ENCODE data around the gene SETSIP. TPM values are rescaled to one million over a fixed set of nuclear protein-coding genes. Genes with fewer than 3 reads are reported as not detected.

SETSIP gene
- total RNA-seq, 1 experiment from 2014 or later: 0.91 TPM

DNA sequence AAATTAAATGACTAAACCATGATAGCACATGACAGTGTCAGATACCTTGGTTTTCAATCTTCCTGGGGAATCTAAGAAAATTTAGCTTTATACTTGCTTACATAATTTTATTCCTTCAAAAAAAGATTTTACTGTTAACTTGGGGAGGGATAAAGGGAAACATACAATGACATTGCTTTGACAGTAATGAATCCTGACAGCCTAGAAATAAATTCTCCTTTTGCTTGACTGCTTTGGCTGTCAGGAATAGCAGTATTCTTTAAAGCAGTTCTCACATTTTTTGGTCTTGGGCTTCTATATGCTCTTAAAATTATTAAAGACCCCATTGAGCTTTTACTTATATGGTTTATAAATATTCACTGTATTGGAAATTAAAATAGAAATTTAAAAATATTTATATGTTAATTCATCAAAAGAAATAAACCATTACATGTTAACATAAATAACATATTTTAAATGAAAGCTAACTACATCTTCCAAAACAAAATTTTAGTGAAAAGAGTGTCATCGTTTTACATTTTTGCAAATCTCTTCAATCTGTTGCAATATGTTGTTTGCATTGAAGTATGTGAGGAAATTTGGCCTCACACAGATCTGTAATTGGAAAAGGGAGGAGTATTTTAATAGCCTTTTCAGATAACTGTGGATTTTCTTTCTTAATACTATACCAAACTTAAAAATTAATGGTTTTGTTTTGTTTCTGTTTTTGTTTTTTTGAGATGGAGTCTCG, 29.3 kb downstream of the SETSIP start:
- Histone ChIP-seq H3K27me3 (ENCODE audit: low read length) (no peaks in the 10 kb centered on the region), H3K9ac (ENCODE audit: low read length) (no peak overlapping the region), H4K20me1 (ENCODE audit: low read length) (no peaks in the 10 kb centered on the region), H2AFZ (ENCODE audit: low read length) (no peak overlapping the region), H3K27ac (ENCODE audit: low read length) (no peak overlapping the region), H3K36me3 (ENCODE audit: low read depth, low read length) (no peaks in the 10 kb centered on the region), H3K9me2 (replicated peaks; ENCODE audit: low read length) (no peaks in the 10 kb centered on the region), H3K4me2 (ENCODE audit: low read length) (no peak overlapping the region), H3F3A (ENCODE audit: low read length, unreplicated experiment) (no peaks in the 10 kb centered on the region), H3K9me3 (ENCODE audit: low read length) (no peaks in the 10 kb centered on the region), H3K79me2 (ENCODE audit: low read length) (no peaks in the 10 kb centered on the region), H3K4me1 (ENCODE audit: insufficient read depth, low read length) (no peaks in the 10 kb centered on the region), H3K4me3 (ENCODE audit: low read length) (no peak overlapping the region)
- intact Hi-C loops (cut with micrococcal nuclease): no loop called here
- BruUV-seq (replicated peaks): no TSS peak
- CTCF ChIA-PET: no interaction called here
- DNase-seq (no peak), ATAC-seq (no peak)
- POLR2A ChIA-PET (ENCODE audit: unreplicated experiment): no interaction called here
- TF ChIP-seq EZH2 (IDR thresholded peaks at IDR 0.05; ENCODE audit: low read length, unreplicated experiment) (no peak), EZH2phosphoT487 (IDR thresholded peaks at IDR 0.05; ENCODE audit: borderline replicate concordance, low read length) (no peak)
- TF ChIP-seq, protein P1, sequence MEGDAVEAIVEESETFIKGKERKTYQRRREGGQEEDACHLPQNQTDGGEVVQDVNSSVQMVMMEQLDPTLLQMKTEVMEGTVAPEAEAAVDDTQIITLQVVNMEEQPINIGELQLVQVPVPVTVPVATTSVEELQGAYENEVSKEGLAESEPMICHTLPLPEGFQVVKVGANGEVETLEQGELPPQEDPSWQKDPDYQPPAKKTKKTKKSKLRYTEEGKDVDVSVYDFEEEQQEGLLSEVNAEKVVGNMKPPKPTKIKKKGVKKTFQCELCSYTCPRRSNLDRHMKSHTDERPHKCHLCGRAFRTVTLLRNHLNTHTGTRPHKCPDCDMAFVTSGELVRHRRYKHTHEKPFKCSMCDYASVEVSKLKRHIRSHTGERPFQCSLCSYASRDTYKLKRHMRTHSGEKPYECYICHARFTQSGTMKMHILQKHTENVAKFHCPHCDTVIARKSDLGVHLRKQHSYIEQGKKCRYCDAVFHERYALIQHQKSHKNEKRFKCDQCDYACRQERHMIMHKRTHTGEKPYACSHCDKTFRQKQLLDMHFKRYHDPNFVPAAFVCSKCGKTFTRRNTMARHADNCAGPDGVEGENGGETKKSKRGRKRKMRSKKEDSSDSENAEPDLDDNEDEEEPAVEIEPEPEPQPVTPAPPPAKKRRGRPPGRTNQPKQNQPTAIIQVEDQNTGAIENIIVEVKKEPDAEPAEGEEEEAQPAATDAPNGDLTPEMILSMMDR (conservative IDR thresholded peaks at IDR 0.05; ENCODE audit: low read depth, low read length): no peak

DNA sequence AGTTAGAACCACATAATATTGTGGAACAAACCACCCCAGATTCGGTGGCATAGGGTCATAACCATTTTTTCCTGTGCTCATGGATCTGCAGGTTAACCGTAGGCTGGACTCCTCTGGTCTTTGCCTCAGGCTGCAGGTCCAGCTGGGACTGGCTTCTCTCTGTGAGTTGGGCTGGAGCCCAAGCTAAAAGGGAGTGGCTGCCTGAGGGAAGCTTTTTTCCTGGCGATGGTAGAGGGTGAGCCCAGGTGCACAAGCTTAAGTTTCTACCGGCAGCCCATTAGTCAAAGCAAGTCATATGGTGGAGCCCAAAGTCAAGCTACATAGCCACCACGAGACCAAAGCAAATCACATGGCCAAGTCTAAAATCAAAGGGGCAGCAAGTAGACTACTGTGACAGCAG, 31.6 kb downstream of the SETSIP start:
- TF ChIP-seq EZH2phosphoT487 (IDR thresholded peaks at IDR 0.05; ENCODE audit: borderline replicate concordance, low read length) (no peak), EZH2 (IDR thresholded peaks at IDR 0.05; ENCODE audit: low read length, unreplicated experiment) (no peak)
- TF ChIP-seq, protein P1 (conservative IDR thresholded peaks at IDR 0.05; ENCODE audit: low read depth, low read length): no peak
- no peak overlapping the region for H2AFZ ChIP-seq (ENCODE audit: low read length)
- H3K4me1 ChIP-seq (ENCODE audit: insufficient read depth, low read length): no peaks in the 10 kb centered on the region
- H3K27me3 ChIP-seq (ENCODE audit: low read length): no peaks in the 10 kb centered on the region
- H3K4me2 ChIP-seq (ENCODE audit: low read length): no peak overlapping the region
- H4K20me1 ChIP-seq (ENCODE audit: low read length): no peaks in the 10 kb centered on the region
- H3K79me2 ChIP-seq (ENCODE audit: low read length): no peaks in the 10 kb centered on the region
- DNase-seq (peak; percentile 41), ATAC-seq (no peak)
- H3K9ac ChIP-seq (ENCODE audit: low read length): no peak overlapping the region
- ChIA-PET POLR2A (ENCODE audit: unreplicated experiment) (no interaction called here), CTCF (no interaction called here)
- no peaks in the 10 kb centered on the region for H3K9me2 ChIP-seq (replicated peaks; ENCODE audit: low read length)
- H3K36me3 ChIP-seq (ENCODE audit: low read depth, low read length): no peaks in the 10 kb centered on the region
- no peak overlapping the region for H3K4me3 ChIP-seq (ENCODE audit: low read length)
- no TSS peak for BruUV-seq (replicated peaks)
- H3F3A ChIP-seq (ENCODE audit: low read length, unreplicated experiment): no peaks in the 10 kb centered on the region
- intact Hi-C loops (cut with micrococcal nuclease): no loop called here
- no peaks in the 10 kb centered on the region for H3K9me3 ChIP-seq (ENCODE audit: low read length)
- no peak overlapping the region for H3K27ac ChIP-seq (ENCODE audit: low read length)

DNA sequence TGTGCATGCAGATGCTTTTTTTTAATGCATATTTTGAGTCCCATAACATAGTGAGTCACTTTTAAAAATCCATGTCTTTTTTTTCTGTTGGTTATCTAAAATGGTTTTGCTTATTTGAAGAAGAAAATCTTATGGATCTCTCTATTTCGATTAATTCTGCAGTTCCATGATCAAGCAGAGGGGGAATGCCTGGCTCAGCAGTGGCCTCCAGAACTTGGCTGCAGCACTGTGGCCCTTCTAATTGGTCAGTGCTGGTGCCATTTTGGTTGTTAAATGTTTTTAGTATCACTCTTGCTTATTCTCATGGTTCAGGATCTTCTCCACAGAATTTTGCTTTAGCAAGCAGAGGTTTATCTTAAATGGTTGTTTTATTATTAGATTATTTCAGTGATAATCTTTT, 34.2 kb downstream of the SETSIP start:
- Histone ChIP-seq H3K9me3 (ENCODE audit: low read length) (no peaks in the 10 kb centered on the region), H3K9ac (ENCODE audit: low read length) (no peak overlapping the region), H3K4me3 (ENCODE audit: low read length) (no peak overlapping the region), H3K27me3 (ENCODE audit: low read length) (no peaks in the 10 kb centered on the region), H3K4me1 (ENCODE audit: insufficient read depth, low read length) (no peaks in the 10 kb centered on the region), H3K9me2 (replicated peaks; ENCODE audit: low read length) (no peaks in the 10 kb centered on the region), H3K36me3 (ENCODE audit: low read depth, low read length) (no peaks in the 10 kb centered on the region), H3K27ac (ENCODE audit: low read length) (no peak overlapping the region), H3K4me2 (ENCODE audit: low read length) (no peak overlapping the region), H3K79me2 (ENCODE audit: low read length) (no peaks in the 10 kb centered on the region), H4K20me1 (ENCODE audit: low read length) (no peaks in the 10 kb centered on the region), H3F3A (ENCODE audit: low read length, unreplicated experiment) (no peaks in the 10 kb centered on the region), H2AFZ (ENCODE audit: low read length) (no peak overlapping the region)
- no peak for DNase-seq
- BruUV-seq (replicated peaks): no TSS peak
- intact Hi-C loops (cut with micrococcal nuclease): no loop called here
- CTCF ChIA-PET: no interaction called here
- POLR2A ChIA-PET (ENCODE audit: unreplicated experiment): no interaction called here
- TF ChIP-seq, protein P1 (conservative IDR thresholded peaks at IDR 0.05; ENCODE audit: low read depth, low read length): no peak
- TF ChIP-seq EZH2 (IDR thresholded peaks at IDR 0.05; ENCODE audit: low read length, unreplicated experiment): no peak
- ATAC-seq: no peak
